ENCODE results near the gene EVA1C.
"Not testable (repeated sequence)": the region's sequence is repeated elsewhere in the genome, so short reads cannot be mapped to it uniquely, and the experiment has no call there.

EVA1C gene

DNA sequence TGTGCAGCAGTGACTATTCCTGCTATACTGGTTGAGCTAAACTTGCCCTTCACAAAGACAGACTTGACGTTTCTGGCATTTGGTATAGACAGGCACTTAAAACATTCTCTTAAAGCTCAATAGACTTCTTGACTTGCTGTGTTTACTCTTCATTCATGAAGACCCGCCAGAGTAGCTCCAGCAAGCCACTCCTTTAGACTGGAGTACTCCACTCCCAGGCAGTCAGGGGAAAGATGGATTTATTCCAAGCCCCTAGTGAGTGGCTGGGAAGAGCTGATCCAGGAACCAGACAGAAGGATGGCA, 70.7 kb downstream of the EVA1C start:
- Histone ChIP-seq H3K27ac (ENCODE audit: low read length) (no peak overlapping the region), H3K9me3 (ENCODE audit: control insufficient read depth in 1 of 2, low read length in 2 of 2) (no peaks in the 10 kb centered on the region), H3K27me3 (ENCODE audit: low read depth, low read length) (no peaks in the 10 kb centered on the region), H3K4me3 (ENCODE audit: low read depth in 1 of 2, low read length in 2 of 2) (no peak overlapping the region), H3K36me3 (ENCODE audit: control insufficient read depth in 1 of 2, insufficient read depth in 2 of 2, low read length in 2 of 2) (no peaks in the 10 kb centered on the region), H3K4me1 (ENCODE audit: control insufficient read depth in 1 of 2, insufficient read depth in 2 of 2, low read length in 2 of 2) (no peaks in the 10 kb centered on the region)

DNA sequence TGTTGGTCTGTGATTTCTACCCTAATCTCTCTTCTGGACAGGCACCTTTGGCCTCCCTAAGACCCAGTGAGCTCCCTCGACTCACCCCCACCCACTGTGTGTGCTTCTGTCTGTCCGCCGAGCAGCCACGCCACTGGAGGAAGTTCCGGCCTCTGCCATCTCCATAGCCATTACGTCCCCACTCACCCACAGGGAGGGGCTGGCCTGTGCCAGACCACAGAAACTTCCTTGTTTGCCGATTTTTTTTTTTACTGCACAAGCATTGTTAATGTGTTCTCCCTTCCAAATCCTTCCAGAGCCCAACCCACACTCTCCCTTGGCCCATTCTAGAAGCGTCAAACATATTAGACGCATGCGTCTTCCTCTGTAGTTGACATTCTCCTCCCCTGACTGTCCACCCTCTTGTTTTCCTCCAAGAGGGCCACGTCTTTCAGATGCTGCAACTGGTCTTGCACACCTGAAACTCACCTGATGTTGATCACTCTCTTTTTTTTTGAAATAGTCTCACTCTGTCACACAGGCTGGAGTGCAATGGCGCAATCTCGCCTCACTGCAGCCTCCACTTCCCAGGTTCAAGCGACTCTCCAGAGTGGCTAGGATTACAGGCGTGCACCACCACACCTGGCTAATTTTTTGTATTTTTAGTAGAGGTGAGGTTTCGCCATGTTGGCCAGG, 72.3 kb downstream of the EVA1C start:
- Histone ChIP-seq H3K27me3 (ENCODE audit: low read depth, low read length) (no peaks in the 10 kb centered on the region), H3K4me1 (ENCODE audit: control insufficient read depth in 1 of 2, insufficient read depth in 2 of 2, low read length in 2 of 2) (no peaks in the 10 kb centered on the region), H3K36me3 (ENCODE audit: control insufficient read depth in 1 of 2, insufficient read depth in 2 of 2, low read length in 2 of 2) (no peaks in the 10 kb centered on the region), H3K27ac (ENCODE audit: low read length) (no peak overlapping the region), H3K4me3 (ENCODE audit: low read depth in 1 of 2, low read length in 2 of 2) (no peak overlapping the region), H3K9me3 (ENCODE audit: control insufficient read depth in 1 of 2, low read length in 2 of 2) (no peaks in the 10 kb centered on the region)

DNA sequence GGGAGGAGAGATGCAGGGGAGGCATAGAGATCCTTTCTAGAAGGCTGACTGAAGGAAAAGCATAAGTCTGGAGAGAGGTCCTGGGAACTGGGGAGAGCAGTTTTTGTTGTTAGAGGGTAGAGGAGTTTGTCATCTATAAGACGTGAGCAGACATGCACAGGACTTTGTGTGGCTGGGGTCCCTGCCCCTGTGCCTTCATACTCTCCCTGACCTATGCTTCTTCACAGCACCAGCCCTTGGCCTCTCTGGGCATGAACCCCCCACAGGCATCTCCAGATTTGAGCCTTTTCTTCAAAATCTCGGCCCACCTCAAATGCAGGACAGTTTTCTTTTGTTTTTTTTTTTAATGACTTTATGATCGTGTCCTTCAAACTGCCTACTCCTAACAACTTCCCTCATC, 79.9 kb downstream of the EVA1C start:
- H3K4me1 ChIP-seq (ENCODE audit: control insufficient read depth in 1 of 2, insufficient read depth in 2 of 2, low read length in 2 of 2) = peaks cover 0 to 7% of the 10 kb centered on the region in 2 donors
- H3K9me3 ChIP-seq (ENCODE audit: control insufficient read depth in 1 of 2, low read length in 2 of 2) = no peaks in the 10 kb centered on the region
- no peak overlapping the region for H3K4me3 ChIP-seq (ENCODE audit: low read depth in 1 of 2, low read length in 2 of 2)
- H3K27me3 ChIP-seq (ENCODE audit: low read depth, low read length) = no peaks in the 10 kb centered on the region
- no peak overlapping the region for H3K27ac ChIP-seq (ENCODE audit: low read length)
- peaks cover 7 to 17% of the 10 kb centered on the region in 2 donors for H3K36me3 ChIP-seq (ENCODE audit: control insufficient read depth in 1 of 2, insufficient read depth in 2 of 2, low read length in 2 of 2)

GRCh38 chr21:32494934-32495709, 82.6 kb downstream of the EVA1C start:
- H3K4me3 ChIP-seq (ENCODE audit: low read depth in 1 of 2, low read length in 2 of 2) = no peak overlapping the region
- no peaks in the 10 kb centered on the region for H3K27me3 ChIP-seq (ENCODE audit: low read depth, low read length)
- H3K4me1 ChIP-seq (ENCODE audit: control insufficient read depth in 1 of 2, insufficient read depth in 2 of 2, low read length in 2 of 2) = peaks cover 0 to 20% of the 10 kb centered on the region in 2 donors
- H3K27ac ChIP-seq (ENCODE audit: low read length) = no peak overlapping the region
- H3K36me3 ChIP-seq (ENCODE audit: control insufficient read depth in 1 of 2, insufficient read depth in 2 of 2, low read length in 2 of 2) = peaks cover 7 to 20% of the 10 kb centered on the region in 2 donors
- H3K9me3 ChIP-seq (ENCODE audit: control insufficient read depth in 1 of 2, low read length in 2 of 2) = no peaks in the 10 kb centered on the region

- no peaks in the 10 kb centered on the region for H3K9me3 ChIP-seq (ENCODE audit: control insufficient read depth in 1 of 2, low read length in 2 of 2)
- H3K27ac ChIP-seq (ENCODE audit: low read length) = no peak overlapping the region
- H3K36me3 ChIP-seq (ENCODE audit: control insufficient read depth in 1 of 2, insufficient read depth in 2 of 2, low read length in 2 of 2) = peaks cover 7 to 20% of the 10 kb centered on the region in 2 donors
- H3K4me1 ChIP-seq (ENCODE audit: control insufficient read depth in 1 of 2, insufficient read depth in 2 of 2, low read length in 2 of 2) = peaks cover 0 to 20% of the 10 kb centered on the region in 2 donors
- no peak overlapping the region for H3K4me3 ChIP-seq (ENCODE audit: low read depth in 1 of 2, low read length in 2 of 2)
- no peaks in the 10 kb centered on the region for H3K27me3 ChIP-seq (ENCODE audit: low read depth, low read length)
Measured at GRCh38 chr21:32496568-32496967, 84.1 kb downstream of the EVA1C start.

DNA sequence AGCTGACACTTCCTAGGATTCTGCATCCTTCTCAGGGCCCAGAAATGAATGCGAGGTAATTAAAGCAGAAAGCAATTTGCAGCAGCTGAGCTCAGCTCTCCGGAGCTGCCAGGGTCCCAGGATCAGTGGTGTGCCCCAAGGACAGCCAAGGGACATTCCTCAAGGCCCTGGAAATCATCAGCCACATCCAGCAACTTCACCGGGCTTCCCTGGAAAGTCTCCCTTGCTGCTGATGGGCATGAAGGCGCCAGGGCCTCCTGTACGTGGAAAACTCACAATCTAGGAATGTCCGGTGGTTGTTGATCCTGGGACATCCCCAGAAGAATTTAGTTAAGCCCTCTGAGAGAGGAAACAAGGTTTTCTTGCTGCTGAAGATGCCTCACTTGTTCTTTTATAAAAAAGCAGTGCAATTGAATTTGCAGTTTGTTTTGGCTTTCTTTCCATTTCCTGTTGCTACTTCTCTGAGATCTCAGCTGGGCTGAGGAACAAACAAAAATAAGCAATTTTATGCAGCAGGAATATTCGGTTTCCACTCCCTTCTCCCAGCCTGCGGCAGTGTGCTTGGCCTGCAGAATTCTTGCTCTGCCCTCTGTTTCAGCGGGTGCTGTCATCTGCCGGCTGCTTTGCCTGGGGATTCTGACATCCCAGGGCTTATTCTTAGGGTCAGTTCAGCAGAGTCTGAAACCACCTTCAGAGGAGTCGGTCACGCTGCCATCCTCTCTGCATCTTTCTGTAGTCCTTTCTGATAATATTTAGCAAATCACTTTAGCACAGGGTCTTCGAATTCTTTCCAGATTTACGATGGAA, 86.9 kb downstream of the EVA1C start:
- Histone ChIP-seq H3K4me3 (ENCODE audit: low read depth in 1 of 2, low read length in 2 of 2) (no peak overlapping the region), H3K9me3 (ENCODE audit: control insufficient read depth in 1 of 2, low read length in 2 of 2) (no peaks in the 10 kb centered on the region), H3K27ac (ENCODE audit: low read length) (no peak overlapping the region)

GRCh38 chr21:32503641-32504040, 91.1 kb downstream of the EVA1C start:
- not testable (repeated sequence) for H3K27me3 ChIP-seq (ENCODE audit: low read depth, low read length); H3K9me3 ChIP-seq (ENCODE audit: control insufficient read depth in 1 of 2, low read length in 2 of 2); H3K27ac ChIP-seq (ENCODE audit: low read length); H3K4me3 ChIP-seq (ENCODE audit: low read depth in 1 of 2, low read length in 2 of 2)
- H3K4me1 ChIP-seq (ENCODE audit: control insufficient read depth in 1 of 2, insufficient read depth in 2 of 2, low read length in 2 of 2) = peaks cover 0 to 13% of the 10 kb centered on the region in 2 donors
- H3K36me3 ChIP-seq (ENCODE audit: control insufficient read depth in 1 of 2, insufficient read depth in 2 of 2, low read length in 2 of 2) = peaks cover 0 to 15% of the 10 kb centered on the region in 2 donors

More for the DNA sequence above, 86.9 kb downstream of the EVA1C start:
- Histone ChIP-seq H3K4me1 (ENCODE audit: control insufficient read depth in 1 of 2, insufficient read depth in 2 of 2, low read length in 2 of 2) (peaks cover 0 to 13% of the 10 kb centered on the region in 2 donors), H3K27me3 (ENCODE audit: low read depth, low read length) (no peaks in the 10 kb centered on the region), H3K36me3 (ENCODE audit: control insufficient read depth in 1 of 2, insufficient read depth in 2 of 2, low read length in 2 of 2) (peaks cover 7 to 20% of the 10 kb centered on the region in 2 donors)

GRCh38 chr21:32505767-32506166, 93.3 kb downstream of the EVA1C start:
- H3K27ac ChIP-seq (ENCODE audit: low read length); H3K4me3 ChIP-seq (ENCODE audit: low read depth in 1 of 2, low read length in 2 of 2); H3K9me3 ChIP-seq (ENCODE audit: control insufficient read depth in 1 of 2, low read length in 2 of 2); H3K27me3 ChIP-seq (ENCODE audit: low read depth, low read length); H3K4me1 ChIP-seq (ENCODE audit: control insufficient read depth in 1 of 2, insufficient read depth in 2 of 2, low read length in 2 of 2): not testable (repeated sequence)
- H3K36me3 ChIP-seq (ENCODE audit: control insufficient read depth in 1 of 2, insufficient read depth in 2 of 2, low read length in 2 of 2) = peaks cover 0 to 27% of the 10 kb centered on the region in 2 donors

DNA sequence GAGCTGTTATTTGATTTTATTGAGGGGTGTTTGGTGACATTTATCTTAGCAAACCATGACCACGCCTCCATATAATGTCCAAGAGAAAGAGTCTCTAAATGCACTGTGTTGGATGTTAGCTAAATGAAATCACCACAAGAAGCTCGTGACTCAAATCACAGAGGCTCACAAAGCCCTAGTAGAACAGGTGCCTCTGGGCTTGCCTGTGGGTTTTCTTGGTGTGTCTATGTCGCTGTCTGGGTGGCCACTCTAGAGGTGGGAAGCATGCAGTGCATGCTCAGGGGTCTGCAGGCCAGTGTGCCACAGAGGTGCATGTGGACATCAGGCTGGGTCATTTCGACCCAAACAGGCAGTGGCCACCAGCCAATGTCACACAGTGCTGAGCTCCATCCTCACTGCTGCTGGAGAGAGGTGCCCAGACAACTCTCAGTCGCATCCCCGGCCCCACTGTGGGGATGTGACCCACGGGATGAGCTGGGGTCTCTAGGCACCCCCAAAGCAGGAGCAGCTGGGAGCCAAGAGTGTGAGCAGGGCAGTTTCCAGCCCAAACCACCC, 94.0 kb downstream of the EVA1C start:
- peaks cover 0 to 27% of the 10 kb centered on the region in 2 donors for H3K36me3 ChIP-seq (ENCODE audit: control insufficient read depth in 1 of 2, insufficient read depth in 2 of 2, low read length in 2 of 2)
- H3K27ac ChIP-seq (ENCODE audit: low read length); H3K27me3 ChIP-seq (ENCODE audit: low read depth, low read length); H3K4me1 ChIP-seq (ENCODE audit: control insufficient read depth in 1 of 2, insufficient read depth in 2 of 2, low read length in 2 of 2); H3K4me3 ChIP-seq (ENCODE audit: low read depth in 1 of 2, low read length in 2 of 2); H3K9me3 ChIP-seq (ENCODE audit: control insufficient read depth in 1 of 2, low read length in 2 of 2): not testable (repeated sequence)

DNA sequence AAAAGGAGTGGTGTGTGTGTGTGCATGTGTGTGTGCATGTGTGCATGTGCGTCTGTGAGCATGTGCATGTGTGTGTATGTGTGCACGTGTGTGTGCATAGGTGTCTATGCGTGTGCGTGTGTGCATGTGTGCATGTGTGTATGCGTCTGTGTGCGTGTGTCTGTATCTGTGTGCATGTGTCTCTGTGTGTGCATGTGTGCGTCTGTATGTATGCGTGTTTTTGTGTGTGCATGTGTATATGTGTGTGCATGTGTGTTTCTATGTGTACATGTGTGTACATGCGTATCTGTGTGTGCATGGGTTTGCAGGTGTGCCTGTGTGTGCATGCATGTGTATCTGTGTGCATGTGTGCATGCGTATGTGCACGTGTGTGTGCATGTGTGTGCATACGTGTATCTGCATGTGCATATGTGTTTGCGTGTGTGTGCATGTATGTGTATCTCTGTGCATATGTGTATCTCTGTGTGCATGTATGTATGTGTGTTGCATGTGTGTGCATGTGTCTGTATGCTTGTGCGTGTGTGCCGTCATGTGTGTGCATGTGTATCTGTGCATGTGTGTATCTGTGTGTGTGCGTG, 94.9 kb downstream of the EVA1C start:
- Histone ChIP-seq H3K27ac (ENCODE audit: low read length) (no peak overlapping the region), H3K36me3 (ENCODE audit: control insufficient read depth in 1 of 2, insufficient read depth in 2 of 2, low read length in 2 of 2) (peaks cover 0 to 27% of the 10 kb centered on the region in 2 donors), H3K9me3 (ENCODE audit: control insufficient read depth in 1 of 2, low read length in 2 of 2) (no peaks in the 10 kb centered on the region), H3K27me3 (ENCODE audit: low read depth, low read length) (no peaks in the 10 kb centered on the region), H3K4me3 (ENCODE audit: low read depth in 1 of 2, low read length in 2 of 2) (no peak overlapping the region), H3K4me1 (ENCODE audit: control insufficient read depth in 1 of 2, insufficient read depth in 2 of 2, low read length in 2 of 2) (no peaks in the 10 kb centered on the region)

DNA sequence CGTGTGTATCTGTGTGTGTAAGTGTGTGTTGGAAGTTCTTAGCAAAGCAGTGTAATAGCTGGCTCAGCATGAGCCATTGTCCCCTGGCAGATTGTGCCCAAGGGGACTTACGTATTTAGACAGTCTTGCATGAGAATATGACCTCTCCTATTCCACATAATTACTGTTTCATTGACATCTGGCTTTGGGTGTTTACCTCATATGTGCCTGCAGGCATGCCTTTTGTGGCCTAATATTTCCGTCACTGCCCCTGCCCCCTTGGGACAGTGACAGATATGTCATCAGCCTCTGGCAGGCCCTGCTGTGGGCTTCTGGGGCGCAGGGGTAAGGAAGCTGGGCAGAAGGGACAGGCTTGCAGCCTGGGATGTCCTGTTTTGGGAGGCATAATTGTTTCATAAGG, 95.5 kb downstream of the EVA1C start:
- not testable (repeated sequence) for H3K4me3 ChIP-seq (ENCODE audit: low read depth in 1 of 2, low read length in 2 of 2); H3K27me3 ChIP-seq (ENCODE audit: low read depth, low read length); H3K27ac ChIP-seq (ENCODE audit: low read length); H3K4me1 ChIP-seq (ENCODE audit: control insufficient read depth in 1 of 2, insufficient read depth in 2 of 2, low read length in 2 of 2); H3K9me3 ChIP-seq (ENCODE audit: control insufficient read depth in 1 of 2, low read length in 2 of 2)
- peaks cover 0 to 27% of the 10 kb centered on the region in 2 donors for H3K36me3 ChIP-seq (ENCODE audit: control insufficient read depth in 1 of 2, insufficient read depth in 2 of 2, low read length in 2 of 2)
